DND-41 (cell line): ENCODE results near the gene WAS.
A peak's percentile ranks its signal among the peaks of the same experiment; 100 is the strongest.

Experiments used
- ATAC-seq: fragments of 200-7000 bp; cut with Tn5 transposase; 3 replicates; pipeline ENCODE4 v1.9.1; 2021; ENCODE audit warnings: low read depth; ENCODE audit not compliant: insufficient read depth
- DNase-seq: peaks from one replicate; pipeline ENCODE4 v3.0.0-alpha.2; 2020
- H2AFZ ChIP-seq: 2 replicates; pipeline ENCODE4 v1.6.0; 2012; ENCODE audit warnings: low read depth, low read length
- H3K27ac ChIP-seq: 2 replicates; pipeline ENCODE4 v1.5.1; 2012; ENCODE audit warnings: low read length, inconsistent platforms
- H3K27me3 ChIP-seq: fragments of 200-600 bp; sonication (generic); 2 replicates; pipeline ENCODE4 v1.6.0; 2012; ENCODE audit warnings: low read length, mild to moderate bottlenecking, inconsistent platforms; ENCODE audit not compliant: insufficient read depth, poor library complexity
- H3K36me3 ChIP-seq: 2 replicates; pipeline ENCODE4 v1.5.1; 2012; ENCODE audit warnings: low read length, inconsistent platforms; ENCODE audit not compliant: insufficient read depth
- H3K4me1 ChIP-seq: 2 replicates; pipeline ENCODE4 v1.5.1; 2012; ENCODE audit warnings: mild to moderate bottlenecking, low read length; ENCODE audit not compliant: insufficient read depth
- H3K4me2 ChIP-seq: 2 replicates; pipeline ENCODE4 v1.6.0; 2012; ENCODE audit warnings: mild to moderate bottlenecking, moderate library complexity, low read length, inconsistent platforms; ENCODE audit not compliant: insufficient read depth
- H3K4me3 ChIP-seq, 2 experiments: fragments of 200-600 bp in 1 of 2; shearing (Covaris generic) in 1 of 2; 2 replicates each; pipeline ENCODE4 v1.5.1; 2012 to 2016; ENCODE audit warnings: inconsistent platforms in 2 of 2, low read length in 2 of 2, mild to moderate bottlenecking in 2 of 2, low read depth in 1 of 2, moderate library complexity in 1 of 2
- H3K79me2 ChIP-seq: 2 replicates; pipeline ENCODE4 v1.6.0; 2012; ENCODE audit warnings: low read length, inconsistent platforms; ENCODE audit not compliant: insufficient read depth
- H3K9ac ChIP-seq: 2 replicates; pipeline ENCODE4 v1.6.0; 2012; ENCODE audit warnings: low read depth, mild to moderate bottlenecking, inconsistent platforms, low read length, moderate library complexity
- H3K9me3 ChIP-seq: 2 replicates; pipeline ENCODE4 v1.5.1; 2012; ENCODE audit warnings: low read length, moderate library complexity, mild to moderate bottlenecking, inconsistent platforms; ENCODE audit not compliant: insufficient read depth, severe bottlenecking
- H4K20me1 ChIP-seq: 2 replicates; pipeline ENCODE4 v1.6.0; 2012; ENCODE audit warnings: low read length; ENCODE audit not compliant: insufficient read depth
- EZH2 ChIP-seq: IDR thresholded peaks from 3 replicates; pipeline ENCODE4 v1.6.1; 2012; ENCODE audit warnings: borderline replicate concordance, low read depth, mild to moderate bottlenecking, moderate library complexity, low read length, inconsistent platforms; ENCODE audit not compliant: severe bottlenecking
- TF ChIP-seq, protein P1 (sequence below): IDR thresholded peaks from 2 replicates; pipeline ENCODE4 v1.5.1; 2012; ENCODE audit warnings: borderline replicate concordance, low read length, moderate library complexity, mild to moderate bottlenecking; ENCODE audit not compliant: poor library complexity, severe bottlenecking; ENCODE audit errors: extremely low read depth

The WAS gene

DNA sequence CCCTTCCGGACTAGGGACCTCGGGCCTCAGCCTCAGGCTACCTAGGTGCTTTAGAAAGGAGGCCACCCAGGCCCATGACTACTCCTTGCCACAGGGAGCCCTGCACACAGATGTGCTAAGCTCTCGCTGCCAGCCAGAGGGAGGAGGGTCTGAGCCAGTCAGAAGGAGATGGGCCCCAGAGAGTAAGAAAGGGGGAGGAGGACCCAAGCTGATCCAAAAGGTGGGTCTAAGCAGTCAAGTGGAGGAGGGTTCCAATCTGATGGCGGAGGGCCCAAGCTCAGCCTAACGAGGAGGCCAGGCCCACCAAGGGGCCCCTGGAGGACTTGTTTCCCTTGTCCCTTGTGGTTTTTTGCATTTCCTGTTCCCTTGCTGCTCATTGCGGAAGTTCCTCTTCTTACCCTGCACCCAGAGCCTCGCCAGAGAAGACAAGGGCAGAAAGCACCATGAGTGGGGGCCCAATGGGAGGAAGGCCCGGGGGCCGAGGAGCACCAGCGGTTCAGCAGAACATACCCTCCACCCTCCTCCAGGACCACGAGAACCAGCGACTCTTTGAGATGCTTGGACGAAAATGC lies at the start of gene WAS:
TSS of gene WAS (plus strand) at position 389 of the 572 bp plus-strand sequence. CDS start at position 444, 55 bp downstream.
- Histone ChIP-seq H3K9ac (peak within 1 kb of the TSS; percentile 72), H4K20me1 (no peaks in the 10 kb centered on the region), H2AFZ (peak within 1 kb of the TSS; percentile 71), H3K4me1 (peaks cover 32% of the 10 kb centered on the region), H3K9me3 (no peaks in the 10 kb centered on the region), H3K27ac (peak within 1 kb of the TSS; percentile 76), H3K36me3 (peaks cover 34% of the 10 kb centered on the region), H3K79me2 (peaks cover 29% of the 10 kb centered on the region), H3K27me3 (no peaks in the 10 kb centered on the region), H3K4me2 (peak within 1 kb of the TSS; percentile 85), H3K4me3 (peak within 1 kb of the TSS; percentile 32 to 80; a peak in 3 of 4 replicates)
- peak; percentile 78 for DNase-seq
- ATAC-seq, result peak; percentile 96
- TF ChIP-seq EZH2, result no peak
- TF ChIP-seq, protein P1, sequence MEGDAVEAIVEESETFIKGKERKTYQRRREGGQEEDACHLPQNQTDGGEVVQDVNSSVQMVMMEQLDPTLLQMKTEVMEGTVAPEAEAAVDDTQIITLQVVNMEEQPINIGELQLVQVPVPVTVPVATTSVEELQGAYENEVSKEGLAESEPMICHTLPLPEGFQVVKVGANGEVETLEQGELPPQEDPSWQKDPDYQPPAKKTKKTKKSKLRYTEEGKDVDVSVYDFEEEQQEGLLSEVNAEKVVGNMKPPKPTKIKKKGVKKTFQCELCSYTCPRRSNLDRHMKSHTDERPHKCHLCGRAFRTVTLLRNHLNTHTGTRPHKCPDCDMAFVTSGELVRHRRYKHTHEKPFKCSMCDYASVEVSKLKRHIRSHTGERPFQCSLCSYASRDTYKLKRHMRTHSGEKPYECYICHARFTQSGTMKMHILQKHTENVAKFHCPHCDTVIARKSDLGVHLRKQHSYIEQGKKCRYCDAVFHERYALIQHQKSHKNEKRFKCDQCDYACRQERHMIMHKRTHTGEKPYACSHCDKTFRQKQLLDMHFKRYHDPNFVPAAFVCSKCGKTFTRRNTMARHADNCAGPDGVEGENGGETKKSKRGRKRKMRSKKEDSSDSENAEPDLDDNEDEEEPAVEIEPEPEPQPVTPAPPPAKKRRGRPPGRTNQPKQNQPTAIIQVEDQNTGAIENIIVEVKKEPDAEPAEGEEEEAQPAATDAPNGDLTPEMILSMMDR, result no peak

DNA sequence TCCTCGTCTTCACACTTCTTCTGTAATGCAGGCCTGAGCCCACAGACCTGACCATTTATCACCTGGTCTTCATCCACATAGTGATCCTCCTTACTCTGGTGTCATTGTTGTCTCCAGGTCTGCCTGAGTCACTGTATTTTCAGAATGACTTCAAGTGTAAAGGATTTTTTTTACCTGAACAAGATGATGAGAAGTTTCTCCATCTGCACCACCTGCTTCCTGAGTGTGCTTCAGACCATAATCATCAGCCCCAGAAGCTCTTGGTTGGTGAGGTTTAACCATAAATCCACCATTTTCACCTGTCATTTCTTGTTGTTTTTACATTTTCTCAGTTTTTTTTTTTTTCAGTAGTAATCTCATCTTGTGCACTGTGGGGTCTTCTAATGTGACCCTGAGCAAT lies 47.3 kb upstream of the WAS start:
- no peaks in the 10 kb centered on the region for H4K20me1 ChIP-seq
- DNase-seq (no peak), ATAC-seq (no peak)
- no peak overlapping the region for H3K27ac ChIP-seq
- H3K36me3 ChIP-seq, result no peaks in the 10 kb centered on the region
- no peak overlapping the region for H3K9ac ChIP-seq
- H3K27me3 ChIP-seq, result no peaks in the 10 kb centered on the region
- H3K4me1 ChIP-seq, result peaks cover 4% of the 10 kb centered on the region; the same call in 1 of the 2 replicates
- no peaks in the 10 kb centered on the region for H3K79me2 ChIP-seq
- no peaks in the 10 kb centered on the region for H3K9me3 ChIP-seq
- H3K4me3 ChIP-seq, result no peak overlapping the region
- H3K4me2 ChIP-seq, result no peak overlapping the region
- no peak overlapping the region for H2AFZ ChIP-seq
- TF ChIP-seq, protein P1, result no peak

DNA sequence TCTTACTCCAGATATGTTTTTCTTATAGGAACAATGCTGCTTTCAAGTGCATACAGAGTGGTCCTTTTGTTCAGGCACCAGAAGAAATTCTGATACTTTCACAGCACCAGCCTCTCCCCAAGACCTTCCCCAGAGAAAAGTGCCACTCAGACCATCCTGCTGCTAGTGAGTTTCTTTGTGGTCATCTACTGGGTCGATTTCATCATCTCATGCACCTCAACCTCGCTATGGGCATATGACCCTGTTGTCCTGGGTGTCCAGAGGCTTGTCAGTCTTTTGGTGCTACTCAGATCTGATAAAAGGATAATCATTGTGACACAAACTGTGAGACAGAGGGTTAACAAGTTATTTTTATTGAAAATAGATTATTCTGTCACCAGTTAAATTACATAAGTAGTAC lies 46.8 kb upstream of the WAS start:
- Histone ChIP-seq H3K4me2 (no peak overlapping the region), H3K36me3 (no peaks in the 10 kb centered on the region), H4K20me1 (no peaks in the 10 kb centered on the region), H3K9ac (no peak overlapping the region), H3K27me3 (no peaks in the 10 kb centered on the region), H2AFZ (no peak overlapping the region), H3K4me1 (no peaks in the 10 kb centered on the region), H3K27ac (no peak overlapping the region), H3K79me2 (no peaks in the 10 kb centered on the region), H3K9me3 (no peaks in the 10 kb centered on the region), H3K4me3 (no peak overlapping the region)
- DNase-seq, result no peak
- no peak for TF ChIP-seq EZH2
- TF ChIP-seq, protein P1, result no peak
- ATAC-seq, result no peak
